Loucy (cell line): ENCODE measurements around the gene AGAP1.

Source experiments
- H2AFZ ChIP-seq: fragments of 200-600 bp; sonication (generic); 2 replicates; pipeline ENCODE4 v1.6.0; 2016; ENCODE audit warnings: antibody characterized with exemption, mild to moderate bottlenecking, low read length, moderate library complexity
- H3F3A ChIP-seq: fragments of 200-600 bp; 2 replicates; pipeline ENCODE4 v1.6.0; 2016; ENCODE audit warnings: antibody characterized with exemption, low read depth, mild to moderate bottlenecking
- H3K27me3 ChIP-seq: fragments of 200-600 bp; sonication (generic); 2 replicates; pipeline ENCODE4 v1.6.1; 2014; ENCODE audit warnings: low read length, mild to moderate bottlenecking; ENCODE audit not compliant: insufficient read depth, poor library complexity, severe bottlenecking
- H3K36me3 ChIP-seq: fragments of 200-600 bp; sonication (generic); 2 replicates; pipeline ENCODE4 v1.6.1; 2016; ENCODE audit warnings: low read length; ENCODE audit not compliant: insufficient read depth
- H3K4me1 ChIP-seq: fragments of 200-600 bp; sonication (generic); 2 replicates; pipeline ENCODE4 v1.5.1; 2014; ENCODE audit warnings: low read length, mild to moderate bottlenecking; ENCODE audit not compliant: insufficient read depth, poor library complexity, severe bottlenecking
- H3K4me2 ChIP-seq: fragments of 200-600 bp; sonication (generic); 2 replicates; pipeline ENCODE4 v1.6.0; 2014; ENCODE audit warnings: antibody characterized with exemption, low read length, low read depth, mild to moderate bottlenecking; ENCODE audit not compliant: poor library complexity, severe bottlenecking
- H3K4me3 ChIP-seq: fragments of 200-600 bp; sonication (generic); 2 replicates; pipeline ENCODE4 v1.5.1; 2014; ENCODE audit warnings: low read length, mild to moderate bottlenecking, mixed read lengths; ENCODE audit not compliant: poor library complexity, severe bottlenecking
- H3K79me2 ChIP-seq: fragments of 200-600 bp; sonication (generic); 2 replicates; pipeline ENCODE4 v1.6.1; 2014; ENCODE audit warnings: low read length; ENCODE audit not compliant: insufficient read depth
- H3K9ac ChIP-seq: fragments of 200-600 bp; sonication (generic); 2 replicates; pipeline ENCODE4 v1.6.0; 2014; ENCODE audit warnings: mild to moderate bottlenecking, low read depth, low read length, moderate library complexity; ENCODE audit not compliant: poor library complexity, severe bottlenecking
- H3K9me2 ChIP-seq: fragments of 200-600 bp; sonication (generic); replicated peaks from 2 replicates; pipeline ENCODE4 v1.6.1; 2016; ENCODE audit warnings: low read depth, low read length, mixed read lengths
- H3K9me3 ChIP-seq: fragments of 200-600 bp; sonication (generic); 2 replicates; pipeline ENCODE4 v1.6.1; 2014; ENCODE audit warnings: mild to moderate bottlenecking, antibody characterized with exemption, low read length, low read depth; ENCODE audit not compliant: insufficient read depth
- H4K20me1 ChIP-seq: fragments of 200-600 bp; sonication (generic); 2 replicates; pipeline ENCODE4 v1.6.0; 2014; ENCODE audit warnings: antibody characterized with exemption, low read length, mild to moderate bottlenecking; ENCODE audit not compliant: insufficient read depth, poor library complexity, severe bottlenecking
- EZH2phosphoT487 ChIP-seq: fragments of 200-600 bp; IDR thresholded peaks from 2 replicates; pipeline ENCODE4 v1.6.1; 2018; ENCODE audit warnings: antibody characterized with exemption, mild to moderate bottlenecking, moderate library complexity, borderline replicate concordance
- TF ChIP-seq, protein P1 (sequence below): fragments of 200-600 bp; sonication (generic); conservative IDR thresholded peaks from 2 replicates; pipeline ENCODE4 v1.5.1; 2014; ENCODE audit warnings: mild to moderate bottlenecking, antibody characterized with exemption, low read length

AGAP1 gene

DNA sequence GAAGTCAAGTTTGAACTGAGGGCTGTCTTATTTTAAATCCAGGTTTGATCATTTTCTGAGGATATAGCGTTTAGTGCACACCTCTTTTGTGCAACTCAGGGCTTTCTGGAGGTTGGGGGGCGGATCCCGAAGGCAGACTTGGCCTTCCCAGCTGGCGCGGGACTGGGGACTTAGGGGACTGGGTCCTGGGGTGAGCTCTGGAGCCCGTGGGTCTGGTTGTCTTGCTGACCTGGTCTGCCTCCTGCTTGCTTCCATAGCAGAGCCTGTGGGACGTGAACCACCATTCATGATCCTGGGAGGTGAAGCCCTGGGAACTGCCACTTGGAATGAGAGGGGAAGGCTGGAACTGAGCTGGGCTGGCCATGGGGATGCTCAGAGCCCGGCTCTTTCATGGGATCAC lies 63.1 kb downstream of the AGAP1 start:
- TF ChIP-seq, protein P1, sequence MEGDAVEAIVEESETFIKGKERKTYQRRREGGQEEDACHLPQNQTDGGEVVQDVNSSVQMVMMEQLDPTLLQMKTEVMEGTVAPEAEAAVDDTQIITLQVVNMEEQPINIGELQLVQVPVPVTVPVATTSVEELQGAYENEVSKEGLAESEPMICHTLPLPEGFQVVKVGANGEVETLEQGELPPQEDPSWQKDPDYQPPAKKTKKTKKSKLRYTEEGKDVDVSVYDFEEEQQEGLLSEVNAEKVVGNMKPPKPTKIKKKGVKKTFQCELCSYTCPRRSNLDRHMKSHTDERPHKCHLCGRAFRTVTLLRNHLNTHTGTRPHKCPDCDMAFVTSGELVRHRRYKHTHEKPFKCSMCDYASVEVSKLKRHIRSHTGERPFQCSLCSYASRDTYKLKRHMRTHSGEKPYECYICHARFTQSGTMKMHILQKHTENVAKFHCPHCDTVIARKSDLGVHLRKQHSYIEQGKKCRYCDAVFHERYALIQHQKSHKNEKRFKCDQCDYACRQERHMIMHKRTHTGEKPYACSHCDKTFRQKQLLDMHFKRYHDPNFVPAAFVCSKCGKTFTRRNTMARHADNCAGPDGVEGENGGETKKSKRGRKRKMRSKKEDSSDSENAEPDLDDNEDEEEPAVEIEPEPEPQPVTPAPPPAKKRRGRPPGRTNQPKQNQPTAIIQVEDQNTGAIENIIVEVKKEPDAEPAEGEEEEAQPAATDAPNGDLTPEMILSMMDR = no peak
- no peak for TF ChIP-seq EZH2phosphoT487
- no peaks in the 10 kb centered on the region for H3K27me3 ChIP-seq
- no peaks in the 10 kb centered on the region for H4K20me1 ChIP-seq
- H3K4me2 ChIP-seq = no peak overlapping the region
- no peak overlapping the region for H3K9ac ChIP-seq
- no peak overlapping the region for H2AFZ ChIP-seq
- H3F3A ChIP-seq = no peaks in the 10 kb centered on the region
- no peaks in the 10 kb centered on the region for H3K9me3 ChIP-seq
- H3K79me2 ChIP-seq = no peaks in the 10 kb centered on the region
- H3K36me3 ChIP-seq = no peaks in the 10 kb centered on the region
- no peaks in the 10 kb centered on the region for H3K4me1 ChIP-seq
- no peak overlapping the region for H3K4me3 ChIP-seq
- H3K9me2 ChIP-seq = no peaks in the 10 kb centered on the region

DNA sequence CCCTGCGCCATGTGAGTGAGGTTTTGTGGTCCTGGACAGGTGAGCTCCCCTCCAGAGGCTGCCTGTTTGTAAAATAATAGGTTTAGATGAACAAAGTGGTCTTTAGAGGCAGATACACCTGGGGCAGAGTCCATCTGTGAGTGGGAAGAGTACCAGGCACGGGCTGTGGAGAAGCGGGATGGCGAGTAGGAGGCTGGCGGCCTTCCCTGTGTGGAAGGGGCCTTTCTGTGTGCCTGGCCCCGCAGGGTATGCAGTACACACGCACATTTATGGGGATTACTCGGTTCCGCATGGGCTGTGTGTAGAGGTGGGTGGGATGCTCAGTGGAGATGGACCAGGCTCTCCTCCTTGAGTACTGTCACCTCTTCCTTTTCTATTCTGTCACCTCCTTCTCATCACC lies 64.1 kb downstream of the AGAP1 start:
- Histone ChIP-seq H3K79me2 (no peaks in the 10 kb centered on the region), H4K20me1 (no peaks in the 10 kb centered on the region), H3K9ac (no peak overlapping the region), H3K9me2 (no peaks in the 10 kb centered on the region), H3F3A (no peaks in the 10 kb centered on the region), H3K36me3 (no peaks in the 10 kb centered on the region), H3K4me1 (no peaks in the 10 kb centered on the region), H3K4me3 (no peak overlapping the region), H3K4me2 (no peak overlapping the region), H3K9me3 (no peaks in the 10 kb centered on the region), H3K27me3 (no peaks in the 10 kb centered on the region), H2AFZ (no peak overlapping the region)
- TF ChIP-seq, protein P1 = no peak
- no peak for TF ChIP-seq EZH2phosphoT487

DNA sequence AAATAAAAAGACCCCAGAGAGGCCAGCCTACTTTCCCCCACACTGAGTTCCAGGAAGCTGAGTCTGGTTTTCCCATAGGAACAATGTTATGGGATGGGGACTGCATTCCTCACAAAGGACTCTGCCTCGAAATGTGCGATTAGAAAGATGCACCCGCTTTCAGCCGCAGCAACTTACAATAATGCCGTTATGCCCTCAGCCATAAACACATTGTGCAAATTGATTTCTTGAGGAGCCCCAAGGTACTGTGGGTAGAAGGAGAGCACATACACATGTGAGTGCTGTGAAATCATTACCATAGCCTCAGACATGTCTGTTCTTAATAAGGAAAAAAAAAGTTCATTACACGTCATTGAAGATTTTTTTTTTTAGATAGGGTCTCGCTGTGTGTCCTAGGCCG lies 64.7 kb downstream of the AGAP1 start:
- no peak overlapping the region for H2AFZ ChIP-seq
- no peak overlapping the region for H3K4me3 ChIP-seq
- no peaks in the 10 kb centered on the region for H3K9me3 ChIP-seq
- H3F3A ChIP-seq = no peaks in the 10 kb centered on the region
- peaks cover 7% of the 10 kb centered on the region for H3K4me1 ChIP-seq
- H3K79me2 ChIP-seq = no peaks in the 10 kb centered on the region
- H3K27me3 ChIP-seq = no peaks in the 10 kb centered on the region
- TF ChIP-seq EZH2phosphoT487 = no peak
- TF ChIP-seq, protein P1 = no peak
- H3K9ac ChIP-seq = no peak overlapping the region
- no peaks in the 10 kb centered on the region for H3K9me2 ChIP-seq
- no peak overlapping the region for H3K4me2 ChIP-seq
- no peaks in the 10 kb centered on the region for H4K20me1 ChIP-seq
- H3K36me3 ChIP-seq = no peaks in the 10 kb centered on the region
